HG03066 (cell line): ENCODE measurements around the gene AKNA.

ENCODE experiments used
- ATAC-seq: cut with Tn5 transposase; IDR thresholded peaks from one replicate; pipeline ENCODE4 v1.9.1; 2021; ENCODE audit warnings: low read depth; ENCODE audit not compliant: unreplicated experiment

Gene AKNA, protein sequence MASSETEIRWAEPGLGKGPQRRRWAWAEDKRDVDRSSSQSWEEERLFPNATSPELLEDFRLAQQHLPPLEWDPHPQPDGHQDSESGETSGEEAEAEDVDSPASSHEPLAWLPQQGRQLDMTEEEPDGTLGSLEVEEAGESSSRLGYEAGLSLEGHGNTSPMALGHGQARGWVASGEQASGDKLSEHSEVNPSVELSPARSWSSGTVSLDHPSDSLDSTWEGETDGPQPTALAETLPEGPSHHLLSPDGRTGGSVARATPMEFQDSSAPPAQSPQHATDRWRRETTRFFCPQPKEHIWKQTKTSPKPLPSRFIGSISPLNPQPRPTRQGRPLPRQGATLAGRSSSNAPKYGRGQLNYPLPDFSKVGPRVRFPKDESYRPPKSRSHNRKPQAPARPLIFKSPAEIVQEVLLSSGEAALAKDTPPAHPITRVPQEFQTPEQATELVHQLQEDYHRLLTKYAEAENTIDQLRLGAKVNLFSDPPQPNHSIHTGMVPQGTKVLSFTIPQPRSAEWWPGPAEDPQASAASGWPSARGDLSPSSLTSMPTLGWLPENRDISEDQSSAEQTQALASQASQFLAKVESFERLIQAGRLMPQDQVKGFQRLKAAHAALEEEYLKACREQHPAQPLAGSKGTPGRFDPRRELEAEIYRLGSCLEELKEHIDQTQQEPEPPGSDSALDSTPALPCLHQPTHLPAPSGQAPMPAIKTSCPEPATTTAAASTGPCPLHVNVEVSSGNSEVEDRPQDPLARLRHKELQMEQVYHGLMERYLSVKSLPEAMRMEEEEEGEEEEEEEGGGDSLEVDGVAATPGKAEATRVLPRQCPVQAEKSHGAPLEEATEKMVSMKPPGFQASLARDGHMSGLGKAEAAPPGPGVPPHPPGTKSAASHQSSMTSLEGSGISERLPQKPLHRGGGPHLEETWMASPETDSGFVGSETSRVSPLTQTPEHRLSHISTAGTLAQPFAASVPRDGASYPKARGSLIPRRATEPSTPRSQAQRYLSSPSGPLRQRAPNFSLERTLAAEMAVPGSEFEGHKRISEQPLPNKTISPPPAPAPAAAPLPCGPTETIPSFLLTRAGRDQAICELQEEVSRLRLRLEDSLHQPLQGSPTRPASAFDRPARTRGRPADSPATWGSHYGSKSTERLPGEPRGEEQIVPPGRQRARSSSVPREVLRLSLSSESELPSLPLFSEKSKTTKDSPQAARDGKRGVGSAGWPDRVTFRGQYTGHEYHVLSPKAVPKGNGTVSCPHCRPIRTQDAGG (N-terminal part only)

DNA sequence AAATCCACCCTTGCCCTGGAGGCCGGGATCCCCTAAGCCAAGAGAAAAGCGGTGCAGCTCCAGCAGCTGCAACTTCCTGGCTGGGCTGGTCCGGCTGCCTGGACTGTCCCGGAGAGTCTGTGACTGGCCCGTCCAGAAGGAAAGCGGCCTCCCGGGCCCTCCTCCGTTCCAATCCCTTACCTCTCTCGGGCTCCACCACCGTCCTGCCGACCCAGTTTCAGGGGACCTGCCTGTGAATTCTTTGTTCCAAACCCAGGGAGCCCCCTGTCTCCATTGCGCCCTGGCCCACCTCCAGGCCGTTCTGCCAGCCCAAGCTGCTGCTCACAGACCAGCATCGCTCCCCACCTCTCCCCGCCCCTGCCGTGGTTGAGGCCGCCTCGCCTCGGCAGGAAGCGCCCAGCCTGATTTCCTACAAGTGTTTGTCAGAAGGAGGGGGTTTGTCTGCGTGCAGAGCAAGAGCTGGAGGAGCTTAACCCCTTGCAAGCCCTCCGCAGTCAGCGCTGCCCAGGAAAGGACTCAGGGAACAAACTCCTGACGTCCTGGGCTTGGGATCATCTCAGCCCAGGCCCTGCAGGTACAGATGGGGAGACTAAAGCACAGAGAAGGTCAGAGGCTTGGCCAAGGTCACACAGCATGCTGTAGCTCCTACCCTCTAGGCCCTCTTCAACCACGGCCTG is at the start of gene AKNA:
Gene AKNA, minus strand, starts transcription at position 303 of the 677 bp plus-strand sequence. CDS start 6,649 bp downstream, outside the sequence.
- peak; percentile 24 for ATAC-seq

DNA sequence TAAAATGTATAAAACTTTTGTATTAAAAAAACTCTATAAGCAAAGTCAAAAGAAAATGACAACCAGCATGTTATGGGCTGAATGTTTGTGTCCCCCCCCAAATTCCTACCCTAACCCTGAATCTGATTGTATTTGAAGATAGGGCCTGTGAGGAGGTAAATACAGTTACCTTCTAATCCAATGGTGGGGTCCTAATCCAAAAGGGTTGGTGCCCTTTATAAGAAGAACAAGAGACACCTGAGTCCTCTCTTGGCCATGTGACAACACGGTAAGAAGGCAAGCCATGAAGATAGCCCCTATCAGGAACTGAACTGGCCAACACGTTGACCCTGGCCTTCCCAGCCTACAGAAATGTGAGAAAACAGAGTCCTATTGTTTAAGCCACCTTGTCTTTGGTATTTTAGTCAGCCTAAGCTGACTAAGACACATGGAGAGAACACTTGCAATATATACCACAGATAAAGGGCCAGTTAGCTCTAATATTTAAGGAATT is 49.7 kb upstream of the AKNA start:
- ATAC-seq: no peak

DNA sequence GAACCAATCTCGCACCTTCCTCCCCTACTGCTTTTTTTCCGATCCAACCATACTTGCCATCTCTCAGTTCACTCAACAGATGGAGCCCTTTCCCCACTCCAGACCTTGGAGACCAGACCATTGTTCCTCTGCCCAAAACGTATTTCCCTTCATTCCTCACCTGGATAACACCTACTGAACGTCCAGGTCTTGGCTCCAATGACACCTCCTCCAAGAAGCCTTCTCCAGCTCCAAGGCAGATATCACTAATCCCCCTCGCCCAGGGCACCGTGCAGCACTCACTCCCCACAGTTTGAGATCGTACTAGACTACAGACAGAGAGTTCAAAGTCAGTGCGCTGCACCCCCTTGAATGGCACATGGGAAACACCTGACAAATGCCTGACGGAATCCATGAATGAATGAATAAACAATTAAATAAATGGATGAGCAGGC is 47.1 kb upstream of the AKNA start:
- no peak for ATAC-seq

DNA sequence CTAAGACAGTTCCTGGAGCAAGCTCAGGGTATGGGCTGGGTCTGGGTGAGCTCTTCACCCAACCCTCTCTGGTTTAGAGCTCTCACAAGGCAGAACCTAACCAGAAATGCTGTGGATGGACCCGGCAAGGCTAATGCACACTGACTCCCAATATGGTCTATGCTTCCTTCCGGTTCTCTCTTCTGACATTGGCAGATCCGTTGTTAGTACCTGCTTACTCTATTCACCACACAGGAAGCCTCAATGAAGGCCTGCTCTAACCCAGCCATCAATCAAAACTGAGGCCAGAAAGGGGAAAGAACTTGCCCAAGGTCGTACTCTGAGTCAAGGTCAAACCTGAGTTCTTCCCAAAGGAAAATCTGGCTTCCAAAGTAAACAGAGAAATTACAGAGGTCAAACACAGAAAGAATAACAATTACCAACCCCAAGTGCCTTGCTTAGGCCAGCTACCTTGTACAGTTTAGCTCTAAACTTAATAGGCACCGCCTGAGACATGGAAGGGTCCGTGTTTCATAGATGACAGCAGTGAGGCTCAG is 46.0 kb upstream of the AKNA start:
- ATAC-seq: peak; percentile 56

DNA sequence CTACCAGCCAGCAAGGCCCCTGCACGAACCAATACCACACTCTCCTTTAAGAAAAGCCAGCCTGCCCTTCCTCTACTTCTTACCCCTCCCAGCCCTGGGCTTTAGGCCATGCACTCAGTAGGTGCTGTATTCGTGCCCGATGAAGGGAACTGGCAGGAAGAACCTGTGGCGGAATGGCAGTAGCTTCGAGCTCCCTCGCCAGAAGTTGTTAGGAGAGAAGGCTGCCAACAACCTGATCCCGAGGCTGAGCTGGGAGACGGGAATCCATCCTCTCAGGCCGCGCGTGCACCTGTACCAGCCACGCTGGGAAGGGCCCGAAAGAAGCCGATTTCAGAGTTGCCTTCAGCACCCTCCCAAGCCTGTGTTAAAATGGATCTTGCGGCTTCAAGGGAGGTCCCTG is 45.3 kb upstream of the AKNA start:
- no peak for ATAC-seq

DNA sequence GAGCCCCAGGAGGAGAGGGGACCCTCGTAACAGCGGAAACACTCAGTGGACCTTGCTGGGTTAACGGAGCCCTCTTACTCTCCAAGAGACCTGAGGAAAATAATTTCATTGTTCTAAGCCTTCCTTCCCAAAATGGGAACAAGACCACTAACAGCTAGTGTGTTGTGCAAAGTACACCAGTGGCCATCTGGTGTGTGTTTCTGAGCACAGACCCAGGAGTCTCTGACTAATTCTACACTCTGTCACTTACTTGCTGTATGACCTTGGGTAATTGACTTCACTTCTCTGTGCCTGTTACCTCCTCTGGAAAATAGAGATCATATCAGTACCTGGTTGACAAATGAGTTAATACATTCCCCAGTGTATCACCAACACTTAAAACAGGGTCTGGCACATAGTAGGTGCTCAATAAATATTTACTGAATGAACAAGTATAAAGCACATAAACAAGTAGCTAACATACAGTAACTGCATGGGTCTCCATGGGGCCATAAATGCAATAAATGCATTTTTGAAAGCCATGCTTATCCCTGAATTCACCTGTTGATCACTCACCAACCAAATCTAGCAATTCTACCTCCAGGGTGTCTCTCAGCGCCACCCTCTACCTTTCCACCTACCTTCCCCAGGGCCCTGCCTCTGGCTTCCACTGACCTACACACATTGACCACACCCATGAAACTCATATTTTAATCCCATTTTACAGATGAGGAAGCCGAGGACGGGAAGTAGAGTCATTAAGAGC is 44.7 kb upstream of the AKNA start:
- no peak for ATAC-seq

DNA sequence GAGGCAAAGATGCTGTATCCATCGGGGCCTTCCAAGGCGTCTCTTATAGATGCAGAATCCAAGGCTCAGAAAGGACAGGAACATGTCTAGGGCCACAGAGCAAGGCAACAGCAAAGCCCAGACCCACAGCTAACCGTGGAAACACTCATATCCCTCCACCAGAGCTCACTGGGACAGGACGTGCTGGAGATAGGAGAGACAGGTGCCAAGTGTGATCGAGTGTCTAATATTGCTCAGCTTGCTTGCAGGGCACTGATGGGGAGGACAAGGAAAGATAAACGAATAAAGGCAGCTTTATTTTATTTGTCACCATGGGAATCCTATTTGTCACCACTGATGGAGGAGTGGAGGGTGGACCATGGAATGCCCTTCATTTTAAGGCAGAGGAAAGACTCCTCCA is 44.0 kb upstream of the AKNA start:
- ATAC-seq: no peak

DNA sequence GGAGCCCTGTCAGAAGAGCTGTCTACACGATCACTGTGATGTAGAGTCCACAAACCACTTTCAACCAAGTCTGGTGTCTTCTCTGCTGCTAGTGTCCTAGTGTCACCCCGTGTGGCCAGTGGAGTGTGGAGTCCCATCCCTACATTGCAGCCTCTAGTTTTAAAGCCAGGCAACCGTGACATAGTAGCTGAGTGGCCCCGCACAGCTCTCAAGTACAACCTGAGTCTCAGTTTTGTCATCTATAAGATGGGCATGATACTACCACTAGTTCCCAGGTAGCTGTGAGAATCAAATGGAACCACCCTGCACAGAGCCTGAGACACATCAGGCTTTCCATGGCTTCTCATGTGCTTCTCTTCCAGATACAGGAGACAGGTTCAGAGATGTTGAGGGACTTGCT is 43.2 kb upstream of the AKNA start:
- ATAC-seq: no peak

DNA sequence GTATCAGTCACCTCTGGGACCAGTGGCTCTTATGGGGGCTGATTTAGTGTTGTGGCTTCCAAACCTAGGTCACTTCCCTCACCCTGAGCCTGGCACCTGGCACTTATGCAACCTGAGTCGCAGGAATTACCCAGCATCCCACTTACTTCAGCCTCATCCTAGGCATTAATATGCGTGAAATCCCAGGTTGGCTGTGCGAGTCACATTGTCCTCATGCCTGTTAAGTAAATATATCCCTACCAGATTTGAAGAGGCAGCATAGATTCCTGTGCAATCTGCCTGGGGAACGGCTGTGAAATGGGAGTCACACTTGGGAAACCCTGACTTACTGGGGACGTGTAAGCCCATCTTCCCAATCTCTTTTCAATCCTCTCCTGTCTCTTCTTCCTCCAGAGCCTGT is 42.7 kb upstream of the AKNA start:
- ATAC-seq: no peak

DNA sequence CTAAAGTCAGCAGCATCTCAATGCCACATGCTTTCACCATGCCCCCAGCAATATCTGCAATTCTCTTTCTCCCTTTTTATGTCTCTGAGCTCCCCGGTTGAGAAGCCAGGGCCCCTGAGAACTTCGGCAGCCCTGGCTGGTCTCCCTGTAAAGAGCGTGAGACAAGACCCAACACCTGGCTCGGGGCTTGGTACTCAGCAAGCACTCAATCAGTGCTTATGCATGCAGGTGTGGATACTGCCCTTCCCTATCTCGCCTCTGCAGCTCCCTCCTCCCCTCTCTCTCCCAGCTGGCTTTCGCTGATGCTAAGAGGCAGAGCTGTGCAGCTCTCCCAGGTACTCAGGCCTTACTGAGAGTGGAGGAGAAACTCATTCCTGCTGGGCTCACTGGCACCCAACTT is 41.7 kb upstream of the AKNA start:
- no peak for ATAC-seq

DNA sequence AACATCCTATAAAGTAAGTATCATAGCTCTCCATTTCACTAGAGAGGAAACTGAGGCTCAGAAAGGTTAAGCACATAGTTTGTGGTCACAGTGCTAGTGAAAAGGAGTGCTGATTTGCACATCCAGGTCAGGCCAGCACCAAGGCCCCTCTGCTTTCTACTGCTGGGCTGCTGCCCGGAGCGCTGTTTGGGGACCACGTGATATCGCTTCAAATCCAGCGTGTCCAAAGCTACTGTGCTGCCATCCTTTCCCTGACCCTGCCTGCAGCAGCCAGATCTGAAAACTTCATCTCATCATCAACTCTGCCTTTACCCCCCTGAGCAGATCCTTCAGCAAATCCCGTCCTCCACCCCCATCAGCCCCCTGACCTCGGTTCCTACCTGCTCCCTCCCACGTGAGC is 40.7 kb upstream of the AKNA start:
- ATAC-seq: no peak

DNA sequence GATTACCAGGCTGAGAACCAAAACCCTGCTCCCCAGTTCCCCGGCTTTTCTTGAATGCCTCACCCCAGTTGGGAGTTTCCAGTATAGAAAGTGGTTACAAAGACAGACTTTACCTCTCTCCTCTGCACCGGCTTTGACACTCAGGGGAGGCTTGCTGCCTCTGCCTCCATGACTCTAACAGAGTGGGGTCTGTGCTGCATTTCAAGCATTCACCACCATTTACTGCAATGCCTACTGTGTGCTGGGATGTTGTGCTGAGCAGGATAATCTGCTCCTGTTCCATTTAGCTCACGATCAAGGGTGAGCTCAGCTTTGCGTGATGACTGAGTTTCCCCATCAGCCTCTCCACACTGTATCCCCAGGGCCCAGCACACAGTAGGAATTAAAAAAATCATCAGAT is 39.9 kb upstream of the AKNA start:
- ATAC-seq: no peak

DNA sequence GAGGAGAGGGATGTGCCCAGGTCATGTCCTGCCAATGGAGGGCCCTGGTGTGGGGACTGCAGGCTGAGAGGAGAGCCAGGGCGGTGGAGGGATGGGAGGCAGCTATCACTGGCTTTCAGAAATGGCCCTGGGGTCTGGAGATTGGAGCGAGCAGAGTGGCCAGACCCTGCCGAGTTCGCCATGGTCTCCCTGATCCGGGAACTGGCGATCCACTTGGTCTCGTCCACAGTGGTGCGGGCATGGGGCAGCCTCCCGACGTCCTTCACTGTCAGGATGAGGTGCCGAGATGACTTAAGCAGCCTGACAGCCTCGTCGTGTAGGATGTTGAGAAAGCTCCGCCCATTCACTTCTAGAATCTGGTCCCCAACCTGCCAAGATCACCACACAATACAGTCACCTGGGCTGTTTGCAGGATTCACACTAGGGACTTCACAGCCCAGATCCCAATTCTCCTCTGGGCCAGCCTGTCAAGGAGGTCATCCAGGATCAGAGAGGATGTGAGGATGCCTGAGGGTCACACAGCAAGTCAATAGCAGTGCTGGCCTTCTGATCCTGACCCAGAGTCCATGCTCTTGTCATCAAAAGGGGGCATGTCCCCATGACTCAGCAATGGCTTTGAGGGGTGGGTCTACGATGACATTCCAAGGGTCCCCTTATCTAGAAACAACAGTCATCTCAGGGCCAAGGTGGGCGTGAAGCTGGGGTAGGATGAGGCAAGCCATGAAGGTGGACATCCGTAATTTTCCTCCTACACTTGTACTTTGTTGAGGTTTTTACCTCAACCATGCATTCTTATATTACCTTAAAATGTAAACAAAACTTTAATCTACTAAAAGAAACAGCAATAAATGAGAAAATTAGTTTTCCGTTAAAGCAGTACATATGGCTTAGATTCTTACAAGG is 38.5 kb upstream of the AKNA start:
- no peak for ATAC-seq

DNA sequence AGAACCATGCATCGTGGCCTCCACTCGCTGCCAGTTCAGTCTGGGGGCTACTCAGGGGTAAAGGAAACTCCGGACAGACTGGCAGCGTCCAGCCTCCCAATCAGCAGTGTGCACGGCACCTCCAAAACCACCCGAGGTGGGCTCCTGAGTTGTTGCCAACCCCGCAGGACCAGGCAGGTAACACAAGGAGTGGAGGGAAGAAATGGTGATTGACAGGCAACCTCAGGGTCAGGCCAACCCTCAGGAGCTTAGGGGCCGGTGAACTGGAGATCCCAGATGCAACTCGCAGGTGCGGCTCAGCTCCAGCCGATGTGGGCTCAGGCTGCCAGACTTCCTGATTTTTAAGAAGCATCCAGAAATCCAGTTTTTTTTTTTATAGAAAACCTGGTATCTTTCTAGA is 37.3 kb upstream of the AKNA start:
- no peak for ATAC-seq

DNA sequence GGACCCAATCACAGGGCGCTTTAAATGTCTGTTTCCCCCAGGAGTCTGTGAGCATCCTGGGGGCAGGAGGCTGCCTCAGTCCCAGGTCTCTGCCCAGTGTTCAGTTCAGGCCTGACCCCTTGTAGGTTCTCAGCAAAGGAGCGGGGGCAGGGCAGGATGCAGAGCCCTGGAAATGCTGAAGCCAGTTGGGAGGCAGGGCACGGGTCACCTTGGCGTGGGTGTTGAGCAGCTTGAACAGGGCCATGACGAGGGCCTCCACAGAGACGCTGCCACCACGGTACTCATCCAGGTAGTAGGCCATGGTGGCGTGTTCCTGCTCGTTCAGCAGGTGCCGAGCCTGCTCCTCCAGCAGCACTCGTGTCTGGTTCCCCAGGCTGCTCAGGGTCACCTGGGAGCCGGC is 36.3 kb upstream of the AKNA start:
- ATAC-seq: no peak

DNA sequence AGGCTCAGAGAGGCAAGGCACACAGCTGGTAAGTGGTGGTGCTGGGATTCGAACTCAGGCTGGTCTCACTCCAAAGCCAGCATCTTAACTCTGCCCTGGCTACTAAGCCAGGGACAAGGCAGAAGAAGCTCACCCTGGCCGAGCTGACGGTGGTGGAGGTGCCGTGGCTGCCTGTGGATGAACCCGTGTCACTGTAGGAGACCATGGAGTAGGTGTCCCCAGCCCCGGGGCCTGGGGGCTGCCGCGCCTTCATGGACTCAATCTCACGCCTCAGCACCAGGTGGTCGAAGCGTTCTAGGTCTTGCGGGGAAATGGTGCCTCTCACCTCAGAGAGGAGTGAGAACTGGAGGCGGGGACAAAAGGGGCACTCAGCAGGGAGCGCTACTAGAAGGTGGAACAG is 35.4 kb upstream of the AKNA start:
- ATAC-seq: no peak

DNA sequence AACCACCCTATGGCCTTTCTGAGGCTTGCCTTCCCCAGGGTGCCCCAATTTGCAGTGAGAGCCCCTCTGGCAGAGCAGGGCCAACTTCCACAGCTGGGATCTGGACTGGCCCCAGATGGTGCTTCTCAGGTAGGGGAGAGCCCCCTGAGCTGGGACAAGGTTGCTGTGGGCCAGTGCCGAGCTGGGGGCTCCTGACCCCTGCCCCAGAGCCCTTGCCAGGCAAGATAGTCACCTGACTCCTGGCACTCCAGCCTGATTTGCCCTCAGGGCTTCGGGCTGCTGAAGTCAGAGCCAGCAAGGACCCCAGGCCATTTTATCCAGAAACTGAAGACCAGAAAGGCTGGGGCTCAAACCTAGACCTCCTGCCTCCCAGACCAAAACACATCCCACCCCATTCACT is 33.4 kb upstream of the AKNA start:
- ATAC-seq: no peak

DNA sequence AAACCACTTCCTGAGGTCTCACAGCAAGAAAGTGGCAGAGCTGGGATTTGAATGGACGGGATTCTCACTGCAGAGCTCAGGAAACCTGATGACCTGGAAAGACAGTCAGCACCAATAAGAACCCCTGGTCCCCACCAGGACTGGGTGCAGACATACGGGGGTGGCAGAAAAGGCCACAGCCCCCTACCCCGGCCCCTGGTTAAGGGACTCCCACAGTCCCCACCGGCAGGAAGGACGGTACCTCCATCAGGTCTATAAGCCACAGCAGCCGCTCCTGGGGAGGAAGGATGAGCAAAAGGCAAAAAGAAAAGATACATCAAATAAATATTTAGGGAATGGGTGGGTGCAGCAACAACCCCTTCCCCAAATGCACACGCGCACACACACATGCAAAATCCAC is 32.0 kb upstream of the AKNA start:
- ATAC-seq: no peak
